MM.1S (cell line): Measurements from ENCODE around the gene RIF1.

Experiments used
- DNase-seq: peaks from one replicate; pipeline ENCODE4 v3.0.0-alpha.2; 2015
- H2AFZ ChIP-seq: fragments of 300-600 bp; sonication (generic); 2 replicates; pipeline ENCODE4 v1.6.0; 2016; ENCODE audit warnings: antibody characterized with exemption, low read length
- H3F3A ChIP-seq: fragments of 300-600 bp; sonication (generic); 2 replicates; pipeline ENCODE4 v1.6.1; 2016; ENCODE audit warnings: mild to moderate bottlenecking, antibody characterized with exemption, low read length, moderate library complexity, mixed read lengths; ENCODE audit not compliant: insufficient read depth
- H3K27ac ChIP-seq: fragments of 300-600 bp; sonication (generic); 2 replicates; pipeline ENCODE4 v1.5.1; 2016; ENCODE audit warnings: mild to moderate bottlenecking, low read length
- H3K27me3 ChIP-seq: fragments of 300-600 bp; sonication (generic); replicated peaks from 2 replicates; pipeline ENCODE4 v1.6.0; 2016; ENCODE audit warnings: low read length; ENCODE audit not compliant: insufficient read depth
- H3K36me3 ChIP-seq: fragments of 300-600 bp; sonication (generic); replicated peaks from 2 replicates; pipeline ENCODE4 v1.6.1; 2016; ENCODE audit warnings: mild to moderate bottlenecking, low read length, mixed read lengths; ENCODE audit not compliant: insufficient read depth
- H3K4me1 ChIP-seq: fragments of 300-600 bp; sonication (generic); 2 replicates; pipeline ENCODE4 v1.6.1; 2016; ENCODE audit warnings: low read length, mixed read lengths
- H3K4me2 ChIP-seq: fragments of 300-600 bp; sonication (generic); 2 replicates; pipeline ENCODE4 v1.6.0; 2016; ENCODE audit warnings: low read depth, low read length
- H3K4me3 ChIP-seq: fragments of 300-600 bp; sonication (generic); 2 replicates; pipeline ENCODE4 v1.5.1; 2016; ENCODE audit warnings: low read length, mixed read lengths
- H3K79me2 ChIP-seq: fragments of 300-600 bp; sonication (generic); 2 replicates; pipeline ENCODE4 v1.6.1; 2016; ENCODE audit warnings: mixed run types, low read length, mixed read lengths
- H3K9ac ChIP-seq: fragments of 300-600 bp; sonication (generic); 2 replicates; pipeline ENCODE4 v1.6.1; 2016; ENCODE audit warnings: low read length, mixed read lengths
- H3K9me2 ChIP-seq: fragments of 300-600 bp; sonication (generic); replicated peaks from 2 replicates; pipeline ENCODE4 v1.6.1; 2016; ENCODE audit warnings: mild to moderate bottlenecking, low read length, mixed read lengths; ENCODE audit not compliant: insufficient read depth
- H3K9me3 ChIP-seq: fragments of 300-600 bp; sonication (generic); replicated peaks from 2 replicates; pipeline ENCODE4 v1.6.1; 2016; ENCODE audit warnings: mild to moderate bottlenecking, low read length, mixed read lengths; ENCODE audit not compliant: insufficient read depth
- H4K20me1 ChIP-seq: fragments of 300-600 bp; sonication (generic); 2 replicates; pipeline ENCODE4 v1.6.1; 2016; ENCODE audit warnings: mild to moderate bottlenecking, low read length, moderate library complexity, mixed read lengths; ENCODE audit not compliant: insufficient read depth
- EZH2 ChIP-seq: fragments of 300-600 bp; sonication (generic); optimal IDR thresholded peaks from 2 replicates; pipeline ENCODE3; 2017; ENCODE audit warnings: low read depth, mild to moderate bottlenecking, antibody characterized with exemption, low read length, mixed read lengths
- EZH2phosphoT487 ChIP-seq: fragments of 300-600 bp; sonication (generic); IDR thresholded peaks from 2 replicates; pipeline ENCODE4 v1.6.1; 2018; ENCODE audit warnings: antibody characterized with exemption, low read length
- TF ChIP-seq, protein P1 (sequence below): fragments of 300-600 bp; sonication (generic); IDR thresholded peaks from 2 replicates; pipeline ENCODE4 v1.5.1; 2016; ENCODE audit warnings: antibody characterized with exemption, low read length, mixed read lengths

Gene RIF1

DNA sequence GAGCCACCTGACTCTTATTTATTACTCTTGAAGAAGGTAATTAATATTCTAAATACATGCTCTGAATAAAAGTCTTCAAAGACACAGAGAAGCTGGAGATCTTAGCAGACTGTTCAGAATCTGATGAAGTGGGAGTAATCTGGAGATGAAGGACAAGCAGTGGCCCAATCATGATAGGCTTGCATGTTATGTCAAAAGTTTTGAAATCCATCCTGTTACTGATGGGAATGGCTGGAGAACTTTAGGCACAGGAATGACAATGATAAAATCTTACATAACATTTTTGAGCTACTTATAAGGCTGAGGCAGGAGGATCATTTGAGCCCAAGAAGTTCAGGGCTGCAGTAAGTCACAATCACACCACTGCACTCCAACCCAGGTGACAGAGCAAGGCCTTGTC lies 2.4 kb upstream of the RIF1 start:
- H4K20me1 ChIP-seq, result no peaks in the 10 kb centered on the region
- H3K27me3 ChIP-seq, result no peaks in the 10 kb centered on the region
- H3K9ac ChIP-seq, result no peak overlapping the region
- peaks cover 26% of the 10 kb centered on the region for H3K79me2 ChIP-seq
- H3K4me3 ChIP-seq, result no peak overlapping the region
- no peaks in the 10 kb centered on the region for H3K9me2 ChIP-seq
- H3F3A ChIP-seq, result no peaks in the 10 kb centered on the region
- no peak for DNase-seq
- H2AFZ ChIP-seq, result no peak overlapping the region
- H3K36me3 ChIP-seq, result no peaks in the 10 kb centered on the region
- H3K9me3 ChIP-seq, result no peaks in the 10 kb centered on the region
- H3K4me2 ChIP-seq, result no peak overlapping the region
- TF ChIP-seq, protein P1, sequence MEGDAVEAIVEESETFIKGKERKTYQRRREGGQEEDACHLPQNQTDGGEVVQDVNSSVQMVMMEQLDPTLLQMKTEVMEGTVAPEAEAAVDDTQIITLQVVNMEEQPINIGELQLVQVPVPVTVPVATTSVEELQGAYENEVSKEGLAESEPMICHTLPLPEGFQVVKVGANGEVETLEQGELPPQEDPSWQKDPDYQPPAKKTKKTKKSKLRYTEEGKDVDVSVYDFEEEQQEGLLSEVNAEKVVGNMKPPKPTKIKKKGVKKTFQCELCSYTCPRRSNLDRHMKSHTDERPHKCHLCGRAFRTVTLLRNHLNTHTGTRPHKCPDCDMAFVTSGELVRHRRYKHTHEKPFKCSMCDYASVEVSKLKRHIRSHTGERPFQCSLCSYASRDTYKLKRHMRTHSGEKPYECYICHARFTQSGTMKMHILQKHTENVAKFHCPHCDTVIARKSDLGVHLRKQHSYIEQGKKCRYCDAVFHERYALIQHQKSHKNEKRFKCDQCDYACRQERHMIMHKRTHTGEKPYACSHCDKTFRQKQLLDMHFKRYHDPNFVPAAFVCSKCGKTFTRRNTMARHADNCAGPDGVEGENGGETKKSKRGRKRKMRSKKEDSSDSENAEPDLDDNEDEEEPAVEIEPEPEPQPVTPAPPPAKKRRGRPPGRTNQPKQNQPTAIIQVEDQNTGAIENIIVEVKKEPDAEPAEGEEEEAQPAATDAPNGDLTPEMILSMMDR, result no peak
- TF ChIP-seq EZH2phosphoT487, result no peak
- H3K4me1 ChIP-seq, result peaks cover 5% of the 10 kb centered on the region; the same call in 1 of the 2 replicates
- no peak overlapping the region for H3K27ac ChIP-seq

DNA sequence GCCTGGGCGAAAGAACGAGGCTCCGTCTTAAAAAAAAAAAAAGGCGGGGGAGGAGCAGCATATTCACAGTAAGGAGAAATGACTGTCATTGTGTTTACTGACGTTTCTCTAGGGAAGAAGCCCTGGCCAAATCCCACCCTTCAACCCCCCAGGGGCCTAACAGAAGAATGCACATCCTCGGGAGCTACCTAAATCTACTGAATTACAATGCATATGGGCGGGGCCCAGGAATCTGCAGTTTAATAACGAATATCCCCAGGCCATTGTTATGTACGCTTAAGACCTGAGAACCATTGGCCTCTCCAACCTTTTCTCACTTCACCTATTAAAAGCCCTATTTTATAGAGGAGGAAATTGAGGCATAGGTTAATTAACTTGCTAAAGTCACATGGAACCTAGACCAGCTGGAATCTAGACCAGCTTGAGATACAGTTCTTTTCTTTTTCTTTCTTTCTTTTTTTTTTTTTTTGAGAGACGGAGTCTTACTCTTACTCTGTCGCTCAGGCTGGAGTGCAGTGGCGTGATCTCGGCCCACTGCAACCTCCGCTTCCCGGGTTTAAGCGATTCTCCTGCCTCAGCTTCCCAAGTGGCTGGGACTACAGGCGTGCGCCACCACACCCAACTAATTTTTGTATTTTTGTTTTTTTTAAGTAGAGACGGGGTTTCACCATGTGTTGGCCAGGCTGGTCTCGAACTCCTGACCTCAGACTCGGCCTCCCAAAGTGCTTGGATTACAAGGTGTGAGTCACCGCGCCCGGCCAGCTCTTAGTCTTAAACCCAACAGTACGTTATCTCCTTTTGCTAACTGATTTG lies 708 bp upstream of the RIF1 start:
- Histone ChIP-seq H3K9me3 (no peaks in the 10 kb centered on the region), H3K27ac (peak overlapping the region; percentile 84; the same call in 1 of the 2 replicates), H3K79me2 (peaks cover 43% of the 10 kb centered on the region), H3K36me3 (peaks cover 7% of the 10 kb centered on the region), H3K4me2 (peak overlapping the region; percentile 70), H3K27me3 (no peaks in the 10 kb centered on the region), H2AFZ (peak overlapping the region; percentile 67), H3F3A (no peaks in the 10 kb centered on the region), H3K9me2 (no peaks in the 10 kb centered on the region), H3K9ac (no peak overlapping the region; the same call in 1 of the 2 replicates), H4K20me1 (0 out of 2 replicates have a peak, but pooled peaks cover 3% of the 10 kb centered on the region), H3K4me3 (peak overlapping the region; percentile 99), H3K4me1 (peaks cover 10% of the 10 kb centered on the region; the same call in 1 of the 2 replicates)
- TF ChIP-seq, protein P1, result no peak
- TF ChIP-seq EZH2 (no peak), EZH2phosphoT487 (no peak)
- DNase-seq, result no peak

GRCh38 chr2:151410485-151410834 lies 758 bp downstream of the RIF1 start:
- DNase-seq, result peak; percentile 69
- Histone ChIP-seq H3K9me3 (no peaks in the 10 kb centered on the region), H3K9ac (peak overlapping the region; percentile 98), H3K79me2 (peaks cover 55% of the 10 kb centered on the region), H3K4me1 (peaks cover 10% of the 10 kb centered on the region; the same call in 1 of the 2 replicates), H3K9me2 (no peaks in the 10 kb centered on the region), H3F3A (no peaks in the 10 kb centered on the region), H3K27me3 (no peaks in the 10 kb centered on the region), H2AFZ (peak overlapping the region; percentile 67), H3K36me3 (peaks cover 12% of the 10 kb centered on the region), H3K27ac (peak overlapping the region; percentile 84), H4K20me1 (0 out of 2 replicates have a peak, but pooled peaks cover 3% of the 10 kb centered on the region), H3K4me2 (peak overlapping the region; percentile 70), H3K4me3 (peak overlapping the region; percentile 99)
- no peak for TF ChIP-seq EZH2phosphoT487
- no peak for TF ChIP-seq EZH2
- TF ChIP-seq, protein P1, result no peak
